ENCODE data around the gene P4HB.

Gene P4HB

DNA sequence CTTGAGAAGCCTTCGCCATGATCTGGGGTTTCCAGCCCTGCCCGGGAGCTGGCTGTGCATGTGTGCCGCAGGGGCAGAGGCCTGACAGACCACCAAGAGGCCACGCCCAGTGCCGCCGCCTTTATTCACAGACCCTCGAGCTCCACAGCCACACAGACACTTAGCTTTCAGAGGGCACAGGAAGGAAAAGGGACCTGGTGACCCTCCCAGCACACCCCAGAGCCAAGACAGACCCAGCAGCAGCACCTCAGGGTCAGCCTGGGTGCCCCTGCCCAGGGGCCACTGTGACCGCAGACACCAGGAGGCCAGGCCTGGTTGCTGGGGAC, 38.1 kb downstream of the P4HB start:
- TF ChIP-seq TSHZ2 (CRISPR knock-in tag; IDR thresholded peaks at IDR 0.05), result no peak
- ATAC-seq, result no peak

DNA sequence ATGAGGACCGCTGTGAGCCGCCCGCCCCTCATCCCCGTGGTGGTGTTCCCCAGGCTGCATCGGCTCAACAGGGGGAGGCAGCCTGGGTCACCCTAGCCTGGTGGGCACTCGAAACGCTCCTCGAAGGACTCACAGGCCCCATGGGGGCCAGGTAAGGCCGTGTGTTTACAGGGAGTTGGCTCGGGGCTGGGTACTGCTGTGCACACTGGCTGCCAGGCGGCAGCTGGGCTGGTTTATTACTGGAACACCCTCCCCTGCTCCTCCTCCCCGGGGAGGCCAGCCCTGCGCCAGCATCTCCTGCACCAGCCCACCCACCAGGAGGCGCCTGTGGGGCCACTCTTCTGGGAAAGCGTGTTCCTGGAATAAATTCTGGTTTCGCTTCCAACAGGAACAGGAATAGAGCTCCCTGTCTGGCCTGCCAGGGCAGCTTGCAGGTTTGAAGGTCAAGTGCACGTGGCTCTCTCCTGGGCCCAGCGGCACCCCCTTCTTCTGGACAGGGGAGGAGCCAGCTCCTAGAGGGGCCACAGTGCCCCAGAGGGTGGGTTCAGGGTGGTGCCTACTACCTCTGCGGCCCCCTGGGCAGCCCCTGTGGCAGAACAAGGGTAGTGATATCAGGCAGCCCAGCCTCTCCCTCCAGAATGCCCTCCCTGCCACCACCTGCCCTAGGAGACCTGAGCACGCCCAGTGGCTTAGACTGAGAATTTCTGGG, 38.6 kb downstream of the P4HB start:
- ATAC-seq, result peak; percentile 77
- TF ChIP-seq PPARA (CRISPR knock-in tag; IDR thresholded peaks at IDR 0.05; ENCODE audit: borderline replicate concordance), result no peak
- no peak for TF ChIP-seq ZFP3 (CRISPR knock-in tag; IDR thresholded peaks at IDR 0.05)
- TF ChIP-seq CSDC2 (CRISPR knock-in tag; IDR thresholded peaks at IDR 0.05), result no peak
- TF ChIP-seq ZNF8 (CRISPR knock-in tag; IDR thresholded peaks at IDR 0.05), result no peak
- TF ChIP-seq ZNF565 (CRISPR knock-in tag; conservative IDR thresholded peaks at IDR 0.05; ENCODE audit: low read depth), result no peak
- TF ChIP-seq ISL1 (CRISPR knock-in tag; IDR thresholded peaks at IDR 0.05), result no peak
- no peak for TF ChIP-seq RARB (CRISPR knock-in tag; IDR thresholded peaks at IDR 0.05)
- TF ChIP-seq SNAI2 (CRISPR knock-in tag; IDR thresholded peaks at IDR 0.05), result no peak
- TF ChIP-seq GLIS3 (CRISPR knock-in tag; IDR thresholded peaks at IDR 0.05), result no peak
- TF ChIP-seq, protein P1, sequence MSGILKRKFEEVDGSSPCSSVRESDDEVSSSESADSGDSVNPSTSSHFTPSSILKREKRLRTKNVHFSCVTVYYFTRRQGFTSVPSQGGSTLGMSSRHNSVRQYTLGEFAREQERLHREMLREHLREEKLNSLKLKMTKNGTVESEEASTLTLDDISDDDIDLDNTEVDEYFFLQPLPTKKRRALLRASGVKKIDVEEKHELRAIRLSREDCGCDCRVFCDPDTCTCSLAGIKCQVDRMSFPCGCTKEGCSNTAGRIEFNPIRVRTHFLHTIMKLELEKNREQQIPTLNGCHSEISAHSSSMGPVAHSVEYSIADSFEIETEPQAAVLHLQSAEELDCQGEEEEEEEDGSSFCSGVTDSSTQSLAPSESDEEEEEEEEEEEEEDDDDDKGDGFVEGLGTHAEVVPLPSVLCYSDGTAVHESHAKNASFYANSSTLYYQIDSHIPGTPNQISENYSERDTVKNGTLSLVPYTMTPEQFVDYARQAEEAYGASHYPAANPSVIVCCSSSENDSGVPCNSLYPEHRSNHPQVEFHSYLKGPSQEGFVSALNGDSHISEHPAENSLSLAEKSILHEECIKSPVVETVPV (CRISPR knock-in tag; IDR thresholded peaks at IDR 0.05), result no peak
- TF ChIP-seq OSR1 (CRISPR knock-in tag; IDR thresholded peaks at IDR 0.05), result no peak

DNA sequence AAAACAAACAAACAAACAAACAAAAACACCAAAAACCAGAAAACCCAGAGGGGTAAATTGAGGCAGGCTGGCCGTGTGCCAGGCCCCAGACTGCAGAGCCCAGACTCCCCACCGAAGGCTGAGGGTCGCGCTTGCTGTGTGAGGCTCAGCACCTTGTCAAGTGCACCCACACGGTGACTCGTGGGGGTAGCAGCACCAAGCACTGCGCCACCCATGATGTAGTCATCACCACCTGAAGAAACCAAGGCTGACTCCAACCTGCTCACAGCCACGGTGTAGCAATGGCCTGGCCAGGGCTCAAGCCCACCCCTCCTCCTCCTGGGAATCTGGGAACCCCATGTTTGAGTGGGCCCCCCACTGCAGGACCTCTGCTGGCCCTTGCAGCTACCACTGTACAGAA, 39.2 kb downstream of the P4HB start:
- no peak for TF ChIP-seq ZC3H10 (CRISPR knock-in tag; IDR thresholded peaks at IDR 0.05)
- TF ChIP-seq RARB (CRISPR knock-in tag; IDR thresholded peaks at IDR 0.05), result no peak
- TF ChIP-seq SNAI2 (CRISPR knock-in tag; IDR thresholded peaks at IDR 0.05), result no peak
- no peak for TF ChIP-seq ARNTL (CRISPR knock-in tag; IDR thresholded peaks at IDR 0.05; ENCODE audit: borderline replicate concordance, low read depth)
- no peak for TF ChIP-seq PPARA (CRISPR knock-in tag; IDR thresholded peaks at IDR 0.05; ENCODE audit: borderline replicate concordance)
- no peak for TF ChIP-seq ZNF565 (CRISPR knock-in tag; conservative IDR thresholded peaks at IDR 0.05; ENCODE audit: low read depth)
- no peak for TF ChIP-seq ZFP3 (CRISPR knock-in tag; IDR thresholded peaks at IDR 0.05)
- no peak for TF ChIP-seq GLIS3 (CRISPR knock-in tag; IDR thresholded peaks at IDR 0.05)
- no peak for TF ChIP-seq ZNF70 (CRISPR knock-in tag; IDR thresholded peaks at IDR 0.05)
- TF ChIP-seq, protein P1 (CRISPR knock-in tag; IDR thresholded peaks at IDR 0.05), result no peak
- no peak for ATAC-seq

DNA sequence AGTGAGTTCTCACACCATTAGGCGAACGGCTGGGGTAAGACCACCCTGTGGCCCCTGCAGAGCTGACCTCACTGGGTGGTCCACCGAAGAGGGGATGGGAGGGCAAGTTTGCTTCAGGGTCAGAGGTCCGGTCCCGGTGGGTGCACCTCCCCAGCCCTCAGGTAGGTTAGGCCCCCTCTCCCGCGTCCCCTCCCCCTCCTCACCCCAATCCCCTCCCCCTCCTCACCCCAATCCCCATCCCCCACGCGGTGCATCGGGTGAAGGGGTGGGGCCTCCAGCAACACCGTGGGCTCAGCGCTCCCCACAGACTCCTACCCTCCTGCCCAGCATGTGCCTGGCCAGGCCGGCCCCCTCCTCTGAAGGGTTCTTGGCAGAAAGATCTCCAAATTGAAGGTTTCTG, 40.6 kb downstream of the P4HB start:
- ATAC-seq, result no peak
- TF ChIP-seq BACH2 (CRISPR knock-in tag; IDR thresholded peaks at IDR 0.05; ENCODE audit: borderline replicate concordance) (no peak), RARB (CRISPR knock-in tag; IDR thresholded peaks at IDR 0.05) (no peak), ESRRG (CRISPR knock-in tag; IDR thresholded peaks at IDR 0.05) (no peak), GLIS3 (CRISPR knock-in tag; IDR thresholded peaks at IDR 0.05) (no peak), ZFP3 (CRISPR knock-in tag; IDR thresholded peaks at IDR 0.05) (no peak), ISL1 (CRISPR knock-in tag; IDR thresholded peaks at IDR 0.05) (no peak), ZNF8 (CRISPR knock-in tag; IDR thresholded peaks at IDR 0.05) (no peak), ZFP30 (CRISPR knock-in tag; IDR thresholded peaks at IDR 0.05) (no peak), CSDC2 (CRISPR knock-in tag; IDR thresholded peaks at IDR 0.05) (no peak), ZNF70 (CRISPR knock-in tag; IDR thresholded peaks at IDR 0.05) (no peak), ZNF565 (CRISPR knock-in tag; conservative IDR thresholded peaks at IDR 0.05; ENCODE audit: low read depth) (no peak), OSR1 (CRISPR knock-in tag; IDR thresholded peaks at IDR 0.05) (no peak), TCF4 (CRISPR knock-in tag; IDR thresholded peaks at IDR 0.05; ENCODE audit: borderline replicate concordance) (no peak), TOX (CRISPR knock-in tag; IDR thresholded peaks at IDR 0.05; ENCODE audit: borderline replicate concordance) (no peak)
- TF ChIP-seq, protein P2, sequence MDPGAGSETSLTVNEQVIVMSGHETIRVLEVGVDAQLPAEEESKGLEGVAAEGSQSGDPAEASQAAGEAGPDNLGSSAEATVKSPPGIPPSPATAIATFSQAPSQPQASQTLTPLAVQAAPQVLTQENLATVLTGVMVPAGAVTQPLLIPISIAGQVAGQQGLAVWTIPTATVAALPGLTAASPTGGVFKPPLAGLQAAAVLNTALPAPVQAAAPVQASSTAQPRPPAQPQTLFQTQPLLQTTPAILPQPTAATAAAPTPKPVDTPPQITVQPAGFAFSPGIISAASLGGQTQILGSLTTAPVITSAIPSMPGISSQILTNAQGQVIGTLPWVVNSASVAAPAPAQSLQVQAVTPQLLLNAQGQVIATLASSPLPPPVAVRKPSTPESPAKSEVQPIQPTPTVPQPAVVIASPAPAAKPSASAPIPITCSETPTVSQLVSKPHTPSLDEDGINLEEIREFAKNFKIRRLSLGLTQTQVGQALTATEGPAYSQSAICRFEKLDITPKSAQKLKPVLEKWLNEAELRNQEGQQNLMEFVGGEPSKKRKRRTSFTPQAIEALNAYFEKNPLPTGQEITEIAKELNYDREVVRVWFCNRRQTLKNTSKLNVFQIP (CRISPR knock-in tag; IDR thresholded peaks at IDR 0.05; ENCODE audit: borderline replicate concordance, low read depth), result no peak
- TF ChIP-seq, protein P3, sequence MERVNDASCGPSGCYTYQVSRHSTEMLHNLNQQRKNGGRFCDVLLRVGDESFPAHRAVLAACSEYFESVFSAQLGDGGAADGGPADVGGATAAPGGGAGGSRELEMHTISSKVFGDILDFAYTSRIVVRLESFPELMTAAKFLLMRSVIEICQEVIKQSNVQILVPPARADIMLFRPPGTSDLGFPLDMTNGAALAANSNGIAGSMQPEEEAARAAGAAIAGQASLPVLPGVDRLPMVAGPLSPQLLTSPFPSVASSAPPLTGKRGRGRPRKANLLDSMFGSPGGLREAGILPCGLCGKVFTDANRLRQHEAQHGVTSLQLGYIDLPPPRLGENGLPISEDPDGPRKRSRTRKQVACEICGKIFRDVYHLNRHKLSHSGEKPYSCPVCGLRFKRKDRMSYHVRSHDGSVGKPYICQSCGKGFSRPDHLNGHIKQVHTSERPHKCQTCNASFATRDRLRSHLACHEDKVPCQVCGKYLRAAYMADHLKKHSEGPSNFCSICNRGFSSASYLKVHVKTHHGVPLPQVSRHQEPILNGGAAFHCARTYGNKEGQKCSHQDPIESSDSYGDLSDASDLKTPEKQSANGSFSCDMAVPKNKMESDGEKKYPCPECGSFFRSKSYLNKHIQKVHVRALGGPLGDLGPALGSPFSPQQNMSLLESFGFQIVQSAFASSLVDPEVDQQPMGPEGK (CRISPR knock-in tag; IDR thresholded peaks at IDR 0.05; ENCODE audit: borderline replicate concordance), result no peak

All from SK-N-SH treated with all-trans-retinoic acid at 6 μM for 48 hours (cell line).